ENCODE results near the gene ZGRF1.

Gene ZGRF1

GRCh38 chr4:112593438-112594133, 43.1 kb downstream of the ZGRF1 start:
- no peak overlapping the region for H2AK5ac ChIP-seq (ENCODE audit: low read length)
- no peak overlapping the region for H3K56ac ChIP-seq (ENCODE audit: low read length)
- H2BK5ac ChIP-seq (ENCODE audit: low read length), result no peak overlapping the region
- peak; percentile 2 for DNase-seq
- H4K5ac ChIP-seq (ENCODE audit: low read length), result no peak overlapping the region
- no peak overlapping the region for H3K4ac ChIP-seq (ENCODE audit: low read depth, low read length)
- H3K18ac ChIP-seq (ENCODE audit: low read length), result no peak overlapping the region
- no peak overlapping the region for H2BK120ac ChIP-seq (ENCODE audit: low read depth, low read length)
- no peak overlapping the region for H3K27ac ChIP-seq (ENCODE audit: low read depth, low read length)
- no peak overlapping the region for H3K23ac ChIP-seq (ENCODE audit: low read length)
- no peaks in the 10 kb centered on the region for H3K79me2 ChIP-seq (ENCODE audit: control insufficient read depth, insufficient read depth, low read length)
- no peaks in the 10 kb centered on the region for H3K79me1 ChIP-seq (ENCODE audit: low read length)
- no peak overlapping the region for H3K9ac ChIP-seq (ENCODE audit: low read length)
- no peaks in the 10 kb centered on the region for H3K36me3 ChIP-seq (ENCODE audit: control insufficient read depth, insufficient read depth, low read length)
- no peak overlapping the region for H4K8ac ChIP-seq (ENCODE audit: low read depth, low read length)
- H3K4me2 ChIP-seq (ENCODE audit: low read length), result no peak overlapping the region
- H3K4me1 ChIP-seq (ENCODE audit: control insufficient read depth, low read depth, low read length), result no peaks in the 10 kb centered on the region
- H3K4me3 ChIP-seq (ENCODE audit: low read length), result no peak overlapping the region
- WGBS (ENCODE audit: extremely low coverage, insufficient coverage, low lambda C conversion rate), result no CpG with 5 or more reads among the region's 5 CpGs
- H2BK15ac ChIP-seq (replicated peaks; ENCODE audit: low read depth), result no peak overlapping the region
- no peaks in the 10 kb centered on the region for H3K27me3 ChIP-seq (ENCODE audit: insufficient read depth, low read length, poor library complexity)

DNA sequence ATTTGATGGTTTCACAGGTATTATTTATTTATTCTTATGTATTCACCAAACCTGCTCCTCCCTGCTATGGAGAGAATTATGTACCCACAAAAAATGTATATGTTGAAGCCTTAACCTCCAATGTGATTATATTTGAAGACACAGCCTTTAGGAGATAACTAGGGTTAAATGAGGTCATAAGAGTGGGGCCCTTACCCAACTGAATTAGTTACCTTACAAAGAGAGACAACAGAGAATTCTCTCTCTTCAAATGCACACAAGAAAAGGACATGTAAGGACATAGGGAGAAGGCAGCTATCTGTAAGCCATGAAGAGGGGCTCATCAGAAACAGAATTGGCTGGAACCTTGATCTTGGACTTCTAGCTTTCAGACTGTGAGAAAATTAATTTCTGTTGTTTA, 44.0 kb downstream of the ZGRF1 start:
- Histone ChIP-seq H3K18ac (ENCODE audit: low read length) (no peak overlapping the region), H2BK120ac (ENCODE audit: low read depth, low read length) (no peak overlapping the region), H3K27me3 (ENCODE audit: insufficient read depth, low read length, poor library complexity) (no peaks in the 10 kb centered on the region), H3K36me3 (ENCODE audit: control insufficient read depth, insufficient read depth, low read length) (no peaks in the 10 kb centered on the region), H4K8ac (ENCODE audit: low read depth, low read length) (no peak overlapping the region), H3K27ac (ENCODE audit: low read depth, low read length) (no peak overlapping the region), H3K4me1 (ENCODE audit: control insufficient read depth, low read depth, low read length) (no peaks in the 10 kb centered on the region), H2BK5ac (ENCODE audit: low read length) (no peak overlapping the region), H3K4ac (ENCODE audit: low read depth, low read length) (no peak overlapping the region), H2AK5ac (ENCODE audit: low read length) (no peak overlapping the region), H4K5ac (ENCODE audit: low read length) (no peak overlapping the region), H3K79me1 (ENCODE audit: low read length) (no peaks in the 10 kb centered on the region), H3K79me2 (ENCODE audit: control insufficient read depth, insufficient read depth, low read length) (no peaks in the 10 kb centered on the region), H3K4me2 (ENCODE audit: low read length) (no peak overlapping the region), H2BK15ac (replicated peaks; ENCODE audit: low read depth) (no peak overlapping the region), H3K23ac (ENCODE audit: low read length) (no peak overlapping the region), H3K4me3 (ENCODE audit: low read length) (no peak overlapping the region), H3K56ac (ENCODE audit: low read length) (no peak overlapping the region), H3K9ac (ENCODE audit: low read length) (no peak overlapping the region)
- no peak for DNase-seq

GRCh38 chr4:112591593-112591992, 45.1 kb downstream of the ZGRF1 start:
- Histone ChIP-seq H3K4me1 (ENCODE audit: control insufficient read depth, low read depth, low read length) (no peaks in the 10 kb centered on the region), H3K4ac (ENCODE audit: low read depth, low read length) (no peak overlapping the region), H3K9ac (ENCODE audit: low read length) (no peak overlapping the region), H3K79me2 (ENCODE audit: control insufficient read depth, insufficient read depth, low read length) (no peaks in the 10 kb centered on the region), H3K27ac (ENCODE audit: low read depth, low read length) (no peak overlapping the region), H2BK120ac (ENCODE audit: low read depth, low read length) (no peak overlapping the region), H2BK15ac (replicated peaks; ENCODE audit: low read depth) (no peak overlapping the region), H3K27me3 (ENCODE audit: insufficient read depth, low read length, poor library complexity) (no peaks in the 10 kb centered on the region), H3K56ac (ENCODE audit: low read length) (no peak overlapping the region), H3K23ac (ENCODE audit: low read length) (no peak overlapping the region), H3K18ac (ENCODE audit: low read length) (no peak overlapping the region), H2AK5ac (ENCODE audit: low read length) (no peak overlapping the region), H4K5ac (ENCODE audit: low read length) (no peak overlapping the region), H3K4me2 (ENCODE audit: low read length) (no peak overlapping the region), H3K79me1 (ENCODE audit: low read length) (no peaks in the 10 kb centered on the region), H3K36me3 (ENCODE audit: control insufficient read depth, insufficient read depth, low read length) (no peaks in the 10 kb centered on the region), H3K4me3 (ENCODE audit: low read length) (no peak overlapping the region), H4K8ac (ENCODE audit: low read depth, low read length) (no peak overlapping the region), H2BK5ac (ENCODE audit: low read length) (no peak overlapping the region)
- peak; percentile 17 for DNase-seq
- no CpG with 5 or more reads among the region's 1 CpG for WGBS (ENCODE audit: extremely low coverage, insufficient coverage, low lambda C conversion rate)

DNA sequence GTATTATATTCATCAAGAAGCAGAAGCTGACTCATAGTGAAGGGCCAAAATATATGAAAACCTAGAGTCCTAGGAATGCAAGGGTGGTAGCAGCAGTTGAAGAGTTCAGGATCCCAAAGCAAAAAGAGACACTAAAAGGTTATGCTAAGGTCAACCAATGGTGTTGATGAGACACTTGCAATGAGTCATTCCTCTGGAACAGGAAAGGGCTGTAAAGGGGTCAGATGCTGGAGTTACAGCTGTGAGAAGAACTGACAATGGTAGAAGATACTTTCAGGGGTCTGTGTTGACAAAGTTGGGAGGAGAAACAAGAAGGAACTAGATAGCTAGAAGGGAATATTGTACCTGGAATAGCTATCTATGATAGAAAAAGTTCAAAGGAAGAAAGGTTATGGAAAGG, 47.5 kb downstream of the ZGRF1 start:
- Histone ChIP-seq H3K18ac (ENCODE audit: low read length) (no peak overlapping the region), H3K4me1 (ENCODE audit: control insufficient read depth, low read depth, low read length) (no peaks in the 10 kb centered on the region), H4K5ac (ENCODE audit: low read length) (no peak overlapping the region), H3K27ac (ENCODE audit: low read depth, low read length) (no peak overlapping the region), H3K4me3 (ENCODE audit: low read length) (no peak overlapping the region), H3K4me2 (ENCODE audit: low read length) (no peak overlapping the region), H3K27me3 (ENCODE audit: insufficient read depth, low read length, poor library complexity) (no peaks in the 10 kb centered on the region), H2BK120ac (ENCODE audit: low read depth, low read length) (no peak overlapping the region), H3K79me1 (ENCODE audit: low read length) (no peaks in the 10 kb centered on the region), H2BK5ac (ENCODE audit: low read length) (no peak overlapping the region), H3K56ac (ENCODE audit: low read length) (no peak overlapping the region), H3K9ac (ENCODE audit: low read length) (no peak overlapping the region), H3K36me3 (ENCODE audit: control insufficient read depth, insufficient read depth, low read length) (no peaks in the 10 kb centered on the region), H4K8ac (ENCODE audit: low read depth, low read length) (no peak overlapping the region), H3K4ac (ENCODE audit: low read depth, low read length) (no peak overlapping the region), H2AK5ac (ENCODE audit: low read length) (no peak overlapping the region), H2BK15ac (replicated peaks; ENCODE audit: low read depth) (no peak overlapping the region), H3K23ac (ENCODE audit: low read length) (no peak overlapping the region), H3K79me2 (ENCODE audit: control insufficient read depth, insufficient read depth, low read length) (no peaks in the 10 kb centered on the region)
- DNase-seq, result peak; percentile 48

DNA sequence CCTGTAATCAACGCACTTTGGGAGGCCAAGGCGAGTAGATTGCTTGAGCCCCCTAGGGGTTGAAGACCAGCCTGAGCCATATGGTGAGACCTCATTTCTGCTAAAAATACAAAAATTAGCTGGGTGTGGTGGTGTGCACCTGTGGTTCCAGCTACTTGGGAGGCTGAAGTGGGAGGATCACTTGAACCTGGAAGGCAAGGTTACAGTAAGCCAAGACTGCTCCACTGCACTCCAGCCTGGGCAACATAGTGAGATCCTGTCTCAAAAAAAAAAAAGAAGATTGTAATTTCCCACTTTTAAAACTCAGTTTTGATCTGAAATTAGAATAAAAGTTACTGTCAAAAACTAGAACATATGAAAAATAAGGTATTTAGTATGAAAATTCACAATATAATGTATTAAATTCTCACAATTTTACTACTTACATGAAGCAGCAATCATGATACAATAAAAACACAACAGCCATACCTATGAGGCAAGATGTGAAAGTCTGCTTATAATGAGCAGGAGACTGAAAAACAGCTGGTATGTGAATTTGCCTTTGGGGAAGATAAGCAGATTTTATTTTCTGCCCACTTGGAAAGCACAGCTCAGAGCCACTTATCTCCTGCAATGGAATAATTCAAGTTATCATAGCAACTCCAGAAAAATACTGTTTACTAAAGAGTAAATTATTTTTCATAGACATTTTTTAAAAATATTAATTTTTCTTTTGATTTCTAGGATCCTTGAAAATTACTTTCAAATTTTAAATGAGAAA, 50.6 kb downstream of the ZGRF1 start:
- Histone ChIP-seq H2BK5ac (ENCODE audit: low read length) (no peak overlapping the region), H3K18ac (ENCODE audit: low read length) (no peak overlapping the region), H3K9ac (ENCODE audit: low read length) (no peak overlapping the region), H3K36me3 (ENCODE audit: control insufficient read depth, insufficient read depth, low read length) (no peaks in the 10 kb centered on the region), H3K27ac (ENCODE audit: low read depth, low read length) (no peak overlapping the region), H3K79me1 (ENCODE audit: low read length) (no peaks in the 10 kb centered on the region), H3K4me3 (ENCODE audit: low read length) (no peak overlapping the region), H3K4me2 (ENCODE audit: low read length) (no peak overlapping the region), H2BK15ac (replicated peaks; ENCODE audit: low read depth) (no peak overlapping the region), H2AK5ac (ENCODE audit: low read length) (no peak overlapping the region), H3K4me1 (ENCODE audit: control insufficient read depth, low read depth, low read length) (no peaks in the 10 kb centered on the region), H3K4ac (ENCODE audit: low read depth, low read length) (no peak overlapping the region), H2BK120ac (ENCODE audit: low read depth, low read length) (no peak overlapping the region), H3K23ac (ENCODE audit: low read length) (no peak overlapping the region), H3K56ac (ENCODE audit: low read length) (no peak overlapping the region), H3K79me2 (ENCODE audit: control insufficient read depth, insufficient read depth, low read length) (no peaks in the 10 kb centered on the region), H4K5ac (ENCODE audit: low read length) (no peak overlapping the region), H4K8ac (ENCODE audit: low read depth, low read length) (no peak overlapping the region), H3K27me3 (ENCODE audit: insufficient read depth, low read length, poor library complexity) (no peaks in the 10 kb centered on the region)
- peak; percentile 12 for DNase-seq
- WGBS (ENCODE audit: extremely low coverage, insufficient coverage, low lambda C conversion rate), result no CpG with 5 or more reads among the region's 2 CpGs

DNA sequence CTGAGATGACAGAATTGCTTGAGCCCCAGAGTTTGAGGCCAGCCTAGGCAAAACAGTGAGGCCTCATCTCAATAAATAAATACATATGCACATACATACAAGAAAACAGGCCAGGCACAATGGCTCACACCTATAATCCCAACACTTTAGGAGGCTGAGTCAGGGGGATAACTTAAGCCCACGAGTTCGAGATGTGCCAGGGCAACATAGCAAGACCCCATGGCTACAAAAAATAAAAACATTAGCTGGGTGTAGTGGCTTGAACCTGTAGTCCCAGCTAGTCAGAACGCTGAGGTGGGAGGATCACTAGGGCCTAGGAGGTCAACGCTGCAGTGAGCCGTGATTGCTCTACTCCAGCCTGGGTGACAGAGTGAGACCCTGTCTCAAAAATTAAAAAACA, 69.2 kb downstream of the ZGRF1 start:
- no peaks in the 10 kb centered on the region for H3K79me2 ChIP-seq (ENCODE audit: control insufficient read depth, insufficient read depth, low read length)
- no peak overlapping the region for H3K4me3 ChIP-seq (ENCODE audit: low read length)
- WGBS (ENCODE audit: extremely low coverage, insufficient coverage, low lambda C conversion rate), result no CpG with 5 or more reads among the region's 5 CpGs
- H4K8ac ChIP-seq (ENCODE audit: low read depth, low read length), result no peak overlapping the region
- no peaks in the 10 kb centered on the region for H3K36me3 ChIP-seq (ENCODE audit: control insufficient read depth, insufficient read depth, low read length)
- no peak overlapping the region for H2BK15ac ChIP-seq (replicated peaks; ENCODE audit: low read depth)
- H2BK5ac ChIP-seq (ENCODE audit: low read length), result no peak overlapping the region
- no peak overlapping the region for H3K4me2 ChIP-seq (ENCODE audit: low read length)
- H2AK5ac ChIP-seq (ENCODE audit: low read length), result no peak overlapping the region
- no peak overlapping the region for H3K56ac ChIP-seq (ENCODE audit: low read length)
- no peak overlapping the region for H3K27ac ChIP-seq (ENCODE audit: low read depth, low read length)
- no peak overlapping the region for H3K23ac ChIP-seq (ENCODE audit: low read length)
- no peak overlapping the region for H4K5ac ChIP-seq (ENCODE audit: low read length)
- H3K4ac ChIP-seq (ENCODE audit: low read depth, low read length), result no peak overlapping the region
- no peaks in the 10 kb centered on the region for H3K4me1 ChIP-seq (ENCODE audit: control insufficient read depth, low read depth, low read length)
- DNase-seq, result no peak
- no peaks in the 10 kb centered on the region for H3K79me1 ChIP-seq (ENCODE audit: low read length)
- H3K9ac ChIP-seq (ENCODE audit: low read length), result no peak overlapping the region
- H2BK120ac ChIP-seq (ENCODE audit: low read depth, low read length), result no peak overlapping the region
- no peak overlapping the region for H3K18ac ChIP-seq (ENCODE audit: low read length)
- H3K27me3 ChIP-seq (ENCODE audit: insufficient read depth, low read length, poor library complexity), result no peaks in the 10 kb centered on the region

All from mesendoderm (in vitro differentiated cells).